ENCODE results near the gene SLC16A7.
A peak's percentile ranks its signal among the peaks of the same experiment; 100 is the strongest.

Gene SLC16A7, protein sequence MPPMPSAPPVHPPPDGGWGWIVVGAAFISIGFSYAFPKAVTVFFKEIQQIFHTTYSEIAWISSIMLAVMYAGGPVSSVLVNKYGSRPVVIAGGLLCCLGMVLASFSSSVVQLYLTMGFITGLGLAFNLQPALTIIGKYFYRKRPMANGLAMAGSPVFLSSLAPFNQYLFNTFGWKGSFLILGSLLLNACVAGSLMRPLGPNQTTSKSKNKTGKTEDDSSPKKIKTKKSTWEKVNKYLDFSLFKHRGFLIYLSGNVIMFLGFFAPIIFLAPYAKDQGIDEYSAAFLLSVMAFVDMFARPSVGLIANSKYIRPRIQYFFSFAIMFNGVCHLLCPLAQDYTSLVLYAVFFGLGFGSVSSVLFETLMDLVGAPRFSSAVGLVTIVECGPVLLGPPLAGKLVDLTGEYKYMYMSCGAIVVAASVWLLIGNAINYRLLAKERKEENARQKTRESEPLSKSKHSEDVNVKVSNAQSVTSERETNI

DNA sequence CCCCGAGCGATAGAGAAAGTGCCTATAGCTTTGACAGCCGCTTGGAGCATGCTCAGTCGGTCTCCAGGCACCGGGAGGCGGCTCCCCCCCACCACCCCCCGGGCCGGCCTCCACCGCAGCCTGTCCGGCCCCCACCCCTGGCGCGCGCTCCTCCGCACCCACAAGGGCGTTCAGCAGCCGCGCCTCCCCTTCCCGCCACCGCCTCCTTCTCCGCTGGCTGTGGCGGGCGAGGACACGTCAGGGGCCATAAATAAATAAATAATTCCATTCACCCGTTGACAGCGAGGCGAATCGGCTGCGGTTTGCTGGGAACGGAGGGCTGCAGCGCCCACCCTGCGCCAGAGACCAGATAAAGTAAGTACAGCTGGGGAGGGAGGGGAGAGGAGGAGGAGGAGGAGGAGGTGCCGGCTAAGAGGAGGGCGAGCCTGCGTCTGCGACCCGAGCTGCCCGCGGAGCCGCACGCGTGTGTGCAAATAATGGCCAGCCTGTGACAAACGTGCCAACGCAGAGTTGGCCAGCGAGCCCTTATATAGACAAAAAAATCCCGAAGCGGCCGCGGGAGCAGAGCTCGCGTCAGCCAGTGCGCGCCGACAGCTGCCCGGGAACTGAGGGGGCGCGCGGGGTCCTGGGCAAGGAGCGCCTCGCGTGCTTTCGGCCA lies at the start of gene SLC16A7:
SLC16A7 (plus strand) TSS at position 147 of the 658 bp plus-strand sequence. CDS start 108,773 bp downstream, outside the sequence.
- ATAC-seq = peak; percentile 77
- TF ChIP-seq ESRRG (CRISPR knock-in tag; IDR thresholded peaks at IDR 0.05) = no peak
- TF ChIP-seq, protein P1, sequence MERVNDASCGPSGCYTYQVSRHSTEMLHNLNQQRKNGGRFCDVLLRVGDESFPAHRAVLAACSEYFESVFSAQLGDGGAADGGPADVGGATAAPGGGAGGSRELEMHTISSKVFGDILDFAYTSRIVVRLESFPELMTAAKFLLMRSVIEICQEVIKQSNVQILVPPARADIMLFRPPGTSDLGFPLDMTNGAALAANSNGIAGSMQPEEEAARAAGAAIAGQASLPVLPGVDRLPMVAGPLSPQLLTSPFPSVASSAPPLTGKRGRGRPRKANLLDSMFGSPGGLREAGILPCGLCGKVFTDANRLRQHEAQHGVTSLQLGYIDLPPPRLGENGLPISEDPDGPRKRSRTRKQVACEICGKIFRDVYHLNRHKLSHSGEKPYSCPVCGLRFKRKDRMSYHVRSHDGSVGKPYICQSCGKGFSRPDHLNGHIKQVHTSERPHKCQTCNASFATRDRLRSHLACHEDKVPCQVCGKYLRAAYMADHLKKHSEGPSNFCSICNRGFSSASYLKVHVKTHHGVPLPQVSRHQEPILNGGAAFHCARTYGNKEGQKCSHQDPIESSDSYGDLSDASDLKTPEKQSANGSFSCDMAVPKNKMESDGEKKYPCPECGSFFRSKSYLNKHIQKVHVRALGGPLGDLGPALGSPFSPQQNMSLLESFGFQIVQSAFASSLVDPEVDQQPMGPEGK (CRISPR knock-in tag; IDR thresholded peaks at IDR 0.05; ENCODE audit: borderline replicate concordance) = no peak
- TF ChIP-seq BACH2 (CRISPR knock-in tag; IDR thresholded peaks at IDR 0.05; ENCODE audit: borderline replicate concordance) = no peak
- TF ChIP-seq, protein P2, sequence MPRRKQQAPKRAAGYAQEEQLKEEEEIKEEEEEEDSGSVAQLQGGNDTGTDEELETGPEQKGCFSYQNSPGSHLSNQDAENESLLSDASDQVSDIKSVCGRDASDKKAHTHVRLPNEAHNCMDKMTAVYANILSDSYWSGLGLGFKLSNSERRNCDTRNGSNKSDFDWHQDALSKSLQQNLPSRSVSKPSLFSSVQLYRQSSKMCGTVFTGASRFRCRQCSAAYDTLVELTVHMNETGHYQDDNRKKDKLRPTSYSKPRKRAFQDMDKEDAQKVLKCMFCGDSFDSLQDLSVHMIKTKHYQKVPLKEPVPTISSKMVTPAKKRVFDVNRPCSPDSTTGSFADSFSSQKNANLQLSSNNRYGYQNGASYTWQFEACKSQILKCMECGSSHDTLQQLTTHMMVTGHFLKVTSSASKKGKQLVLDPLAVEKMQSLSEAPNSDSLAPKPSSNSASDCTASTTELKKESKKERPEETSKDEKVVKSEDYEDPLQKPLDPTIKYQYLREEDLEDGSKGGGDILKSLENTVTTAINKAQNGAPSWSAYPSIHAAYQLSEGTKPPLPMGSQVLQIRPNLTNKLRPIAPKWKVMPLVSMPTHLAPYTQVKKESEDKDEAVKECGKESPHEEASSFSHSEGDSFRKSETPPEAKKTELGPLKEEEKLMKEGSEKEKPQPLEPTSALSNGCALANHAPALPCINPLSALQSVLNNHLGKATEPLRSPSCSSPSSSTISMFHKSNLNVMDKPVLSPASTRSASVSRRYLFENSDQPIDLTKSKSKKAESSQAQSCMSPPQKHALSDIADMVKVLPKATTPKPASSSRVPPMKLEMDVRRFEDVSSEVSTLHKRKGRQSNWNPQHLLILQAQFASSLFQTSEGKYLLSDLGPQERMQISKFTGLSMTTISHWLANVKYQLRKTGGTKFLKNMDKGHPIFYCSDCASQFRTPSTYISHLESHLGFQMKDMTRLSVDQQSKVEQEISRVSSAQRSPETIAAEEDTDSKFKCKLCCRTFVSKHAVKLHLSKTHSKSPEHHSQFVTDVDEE (CRISPR knock-in tag; IDR thresholded peaks at IDR 0.05) = no peak
- no peak for TF ChIP-seq SNAI2 (CRISPR knock-in tag; IDR thresholded peaks at IDR 0.05)
- TF ChIP-seq ZFP30 (CRISPR knock-in tag; IDR thresholded peaks at IDR 0.05) = no peak
- TF ChIP-seq, protein P3, sequence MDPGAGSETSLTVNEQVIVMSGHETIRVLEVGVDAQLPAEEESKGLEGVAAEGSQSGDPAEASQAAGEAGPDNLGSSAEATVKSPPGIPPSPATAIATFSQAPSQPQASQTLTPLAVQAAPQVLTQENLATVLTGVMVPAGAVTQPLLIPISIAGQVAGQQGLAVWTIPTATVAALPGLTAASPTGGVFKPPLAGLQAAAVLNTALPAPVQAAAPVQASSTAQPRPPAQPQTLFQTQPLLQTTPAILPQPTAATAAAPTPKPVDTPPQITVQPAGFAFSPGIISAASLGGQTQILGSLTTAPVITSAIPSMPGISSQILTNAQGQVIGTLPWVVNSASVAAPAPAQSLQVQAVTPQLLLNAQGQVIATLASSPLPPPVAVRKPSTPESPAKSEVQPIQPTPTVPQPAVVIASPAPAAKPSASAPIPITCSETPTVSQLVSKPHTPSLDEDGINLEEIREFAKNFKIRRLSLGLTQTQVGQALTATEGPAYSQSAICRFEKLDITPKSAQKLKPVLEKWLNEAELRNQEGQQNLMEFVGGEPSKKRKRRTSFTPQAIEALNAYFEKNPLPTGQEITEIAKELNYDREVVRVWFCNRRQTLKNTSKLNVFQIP (CRISPR knock-in tag; IDR thresholded peaks at IDR 0.05; ENCODE audit: borderline replicate concordance, low read depth) = no peak
- no peak for TF ChIP-seq ISL1 (CRISPR knock-in tag; IDR thresholded peaks at IDR 0.05)
- TF ChIP-seq PPARA (CRISPR knock-in tag; IDR thresholded peaks at IDR 0.05; ENCODE audit: borderline replicate concordance) = no peak
- no peak for TF ChIP-seq ZNF565 (CRISPR knock-in tag; conservative IDR thresholded peaks at IDR 0.05; ENCODE audit: low read depth)
- TF ChIP-seq ZNF70 (CRISPR knock-in tag; IDR thresholded peaks at IDR 0.05) = no peak
- TF ChIP-seq ARNTL (CRISPR knock-in tag; IDR thresholded peaks at IDR 0.05; ENCODE audit: borderline replicate concordance, low read depth) = no peak
- TF ChIP-seq, protein P4, sequence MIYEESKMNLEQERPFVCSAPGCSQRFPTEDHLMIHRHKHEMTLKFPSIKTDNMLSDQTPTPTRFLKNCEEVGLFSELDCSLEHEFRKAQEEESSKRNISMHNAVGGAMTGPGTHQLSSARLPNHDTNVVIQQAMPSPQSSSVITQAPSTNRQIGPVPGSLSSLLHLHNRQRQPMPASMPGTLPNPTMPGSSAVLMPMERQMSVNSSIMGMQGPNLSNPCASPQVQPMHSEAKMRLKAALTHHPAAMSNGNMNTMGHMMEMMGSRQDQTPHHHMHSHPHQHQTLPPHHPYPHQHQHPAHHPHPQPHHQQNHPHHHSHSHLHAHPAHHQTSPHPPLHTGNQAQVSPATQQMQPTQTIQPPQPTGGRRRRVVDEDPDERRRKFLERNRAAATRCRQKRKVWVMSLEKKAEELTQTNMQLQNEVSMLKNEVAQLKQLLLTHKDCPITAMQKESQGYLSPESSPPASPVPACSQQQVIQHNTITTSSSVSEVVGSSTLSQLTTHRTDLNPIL (CRISPR knock-in tag; IDR thresholded peaks at IDR 0.05; ENCODE audit: low read depth) = no peak
- no peak for TF ChIP-seq GLIS3 (CRISPR knock-in tag; IDR thresholded peaks at IDR 0.05)
- no peak for TF ChIP-seq TCF4 (CRISPR knock-in tag; IDR thresholded peaks at IDR 0.05; ENCODE audit: borderline replicate concordance)
- TF ChIP-seq, protein P5, sequence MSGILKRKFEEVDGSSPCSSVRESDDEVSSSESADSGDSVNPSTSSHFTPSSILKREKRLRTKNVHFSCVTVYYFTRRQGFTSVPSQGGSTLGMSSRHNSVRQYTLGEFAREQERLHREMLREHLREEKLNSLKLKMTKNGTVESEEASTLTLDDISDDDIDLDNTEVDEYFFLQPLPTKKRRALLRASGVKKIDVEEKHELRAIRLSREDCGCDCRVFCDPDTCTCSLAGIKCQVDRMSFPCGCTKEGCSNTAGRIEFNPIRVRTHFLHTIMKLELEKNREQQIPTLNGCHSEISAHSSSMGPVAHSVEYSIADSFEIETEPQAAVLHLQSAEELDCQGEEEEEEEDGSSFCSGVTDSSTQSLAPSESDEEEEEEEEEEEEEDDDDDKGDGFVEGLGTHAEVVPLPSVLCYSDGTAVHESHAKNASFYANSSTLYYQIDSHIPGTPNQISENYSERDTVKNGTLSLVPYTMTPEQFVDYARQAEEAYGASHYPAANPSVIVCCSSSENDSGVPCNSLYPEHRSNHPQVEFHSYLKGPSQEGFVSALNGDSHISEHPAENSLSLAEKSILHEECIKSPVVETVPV (CRISPR knock-in tag; IDR thresholded peaks at IDR 0.05) = no peak
- TF ChIP-seq ZNF8 (CRISPR knock-in tag; IDR thresholded peaks at IDR 0.05) = no peak
- TF ChIP-seq TOX (CRISPR knock-in tag; IDR thresholded peaks at IDR 0.05; ENCODE audit: borderline replicate concordance) = no peak
- TF ChIP-seq ZC3H10 (CRISPR knock-in tag; IDR thresholded peaks at IDR 0.05) = no peak
- TF ChIP-seq ZFP3 (CRISPR knock-in tag; IDR thresholded peaks at IDR 0.05) = no peak

DNA sequence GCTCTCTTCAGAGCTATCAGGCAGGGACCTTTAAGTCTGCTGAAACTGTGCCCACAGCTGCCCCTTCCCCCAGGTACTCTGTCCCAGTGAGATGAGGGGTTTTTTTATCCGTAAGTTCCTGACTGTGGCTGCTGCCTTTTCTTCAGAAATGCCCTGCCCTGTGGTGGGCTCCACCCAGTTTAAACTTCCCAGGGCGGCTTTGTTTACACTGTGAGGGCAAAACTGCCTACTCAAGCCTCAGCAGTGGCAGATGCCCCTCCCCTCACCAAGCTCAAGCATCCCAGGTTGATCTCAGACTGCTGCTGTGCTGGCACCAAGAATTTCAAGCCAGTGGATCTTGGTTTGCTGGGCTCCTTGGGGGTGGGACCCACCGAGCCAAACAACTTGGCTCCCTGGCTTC lies 46.9 kb upstream of the SLC16A7 start:
- no peak for ATAC-seq
- TF ChIP-seq ZNF70 (CRISPR knock-in tag; IDR thresholded peaks at IDR 0.05) (no peak), TOX (CRISPR knock-in tag; IDR thresholded peaks at IDR 0.05; ENCODE audit: borderline replicate concordance) (no peak), ZFP30 (CRISPR knock-in tag; IDR thresholded peaks at IDR 0.05) (no peak), BACH2 (CRISPR knock-in tag; IDR thresholded peaks at IDR 0.05; ENCODE audit: borderline replicate concordance) (no peak), ZNF8 (CRISPR knock-in tag; IDR thresholded peaks at IDR 0.05) (no peak), GLIS3 (CRISPR knock-in tag; IDR thresholded peaks at IDR 0.05) (no peak), ESRRG (CRISPR knock-in tag; IDR thresholded peaks at IDR 0.05) (no peak)
- TF ChIP-seq, protein P3 (CRISPR knock-in tag; IDR thresholded peaks at IDR 0.05; ENCODE audit: borderline replicate concordance, low read depth) = no peak
- TF ChIP-seq, protein P5 (CRISPR knock-in tag; IDR thresholded peaks at IDR 0.05) = no peak
- TF ChIP-seq, protein P4 (CRISPR knock-in tag; IDR thresholded peaks at IDR 0.05; ENCODE audit: low read depth) = no peak
